Fibroblast of mammary gland (primary cell): Measurements from ENCODE around the gene SMAP2.
"Not testable (repeated sequence)": the region's sequence is repeated elsewhere in the genome, so short reads cannot be mapped to it uniquely, and the experiment has no call there.

Experiments
- DNase-seq: peaks from one replicate; pipeline ENCODE4 v3.0.0-alpha.2; 2010; ENCODE audit warnings: low read depth
- H3K4me3 ChIP-seq: 2 replicates; pipeline ENCODE4 v1.5.1; 2011; ENCODE audit warnings: low read depth, mild to moderate bottlenecking, low read length, moderate library complexity; ENCODE audit not compliant: control insufficient read depth
- CTCF ChIP-seq: conservative IDR thresholded peaks from 2 replicates; pipeline ENCODE4 v1.5.1; 2011; ENCODE audit warnings: low read depth, low read length, inconsistent platforms; ENCODE audit not compliant: control insufficient read depth, insufficient read depth

SMAP2 gene

GRCh38 chr1:40341491-40342380, 31.8 kb upstream of the SMAP2 start:
- no peak for TF ChIP-seq CTCF
- no peak for DNase-seq
- H3K4me3 ChIP-seq = no peak overlapping the region

GRCh38 chr1:40342381-40342717, 31.2 kb upstream of the SMAP2 start:
- DNase-seq = not testable (repeated sequence)

GRCh38 chr1:40344597-40344996, 28.9 kb upstream of the SMAP2 start:
- DNase-seq = peak; percentile 62
- TF ChIP-seq CTCF = no peak
- H3K4me3 ChIP-seq = no peak overlapping the region

More at GRCh38 chr1:40342381-40342717, 31.2 kb upstream of the SMAP2 start:
- not testable (repeated sequence) for H3K4me3 ChIP-seq

- no peak overlapping the region for H3K4me3 ChIP-seq
- no peak for DNase-seq
Measured at GRCh38 chr1:40350391-40350790, 23.1 kb upstream of the SMAP2 start.

GRCh38 chr1:40351124-40351523, 22.4 kb upstream of the SMAP2 start:
- no peak for TF ChIP-seq CTCF
- no peak overlapping the region for H3K4me3 ChIP-seq
- DNase-seq = no peak

More at GRCh38 chr1:40350391-40350790, 23.1 kb upstream of the SMAP2 start:
- TF ChIP-seq CTCF = no peak

GRCh38 chr1:40352126-40352525, 21.4 kb upstream of the SMAP2 start:
- no peak for TF ChIP-seq CTCF
- H3K4me3 ChIP-seq = no peak overlapping the region
- no peak for DNase-seq

- no peak for TF ChIP-seq CTCF
- no peak for DNase-seq
- no peak overlapping the region for H3K4me3 ChIP-seq
Measured at GRCh38 chr1:40353082-40353481, 20.4 kb upstream of the SMAP2 start.
